Effector CD8-positive, alpha-beta T cell (primary cell): Measurements from ENCODE around the gene PREX1.
"Not testable (repeated sequence)": the region's sequence is repeated elsewhere in the genome, so short reads cannot be mapped to it uniquely, and the experiment has no call there.

Source experiments
- DNase-seq: peaks from one replicate; lab custom pipeline; 2025; lab: John Stamatoyannopoulos, UW

The PREX1 gene

GRCh38 chr20:48774696-48775095 lies 53.1 kb downstream of the PREX1 start:
- DNase-seq: no peak

GRCh38 chr20:48773837-48774418 lies 53.9 kb downstream of the PREX1 start:
- no peak for DNase-seq

GRCh38 chr20:48772183-48772976 lies 55.4 kb downstream of the PREX1 start:
- DNase-seq: no peak

GRCh38 chr20:48771542-48771941 lies 56.3 kb downstream of the PREX1 start:
- DNase-seq: no peak

GRCh38 chr20:48770700-48771442 lies 56.9 kb downstream of the PREX1 start:
- no peak for DNase-seq

GRCh38 chr20:48769069-48769983 lies 58.5 kb downstream of the PREX1 start:
- DNase-seq: peak; percentile 72

- no peak for DNase-seq
Observed at GRCh38 chr20:48766961-48767960, 60.5 kb downstream of the PREX1 start.

GRCh38 chr20:48766205-48766604 lies 61.6 kb downstream of the PREX1 start:
- no peak for DNase-seq

- no peak for DNase-seq
Observed at GRCh38 chr20:48765359-48765758, 62.4 kb downstream of the PREX1 start.

GRCh38 chr20:48763216-48763914 lies 64.4 kb downstream of the PREX1 start:
- DNase-seq: no peak

GRCh38 chr20:48761874-48762273 lies 65.9 kb downstream of the PREX1 start:
- no peak for DNase-seq

- peak; percentile 18 for DNase-seq
Observed at GRCh38 chr20:48761023-48761785, 66.6 kb downstream of the PREX1 start.

- peak; percentile 34 for DNase-seq
Observed at GRCh38 chr20:48760403-48760983, 67.3 kb downstream of the PREX1 start.

GRCh38 chr20:48759631-48760245 lies 68.1 kb downstream of the PREX1 start:
- DNase-seq: no peak

GRCh38 chr20:48758206-48758820 lies 69.5 kb downstream of the PREX1 start:
- DNase-seq: peak; percentile 14

GRCh38 chr20:48756774-48757173 lies 71.0 kb downstream of the PREX1 start:
- DNase-seq: not testable (repeated sequence)

- no peak for DNase-seq
Observed at GRCh38 chr20:48754292-48754691, 73.5 kb downstream of the PREX1 start.

GRCh38 chr20:48752963-48753362 lies 74.8 kb downstream of the PREX1 start:
- DNase-seq: no peak
